Stimulated activated CD8-positive, alpha-beta memory T cell treated with anti-CD3 and anti-CD28 coated beads, Interleukin-7, amount 100 ng/mL, for 24 hours (primary cell): Measurements from ENCODE around the gene PARD3.
"Not testable (repeated sequence)": the region's sequence is repeated elsewhere in the genome, so short reads cannot be mapped to it uniquely, and the experiment has no call there.

Experiments used
- DNase-seq: peaks from one replicate; pipeline ENCODE4 v3.0.0-alpha.2; 2020; ENCODE audit warnings: low read depth

The PARD3 gene

DNA sequence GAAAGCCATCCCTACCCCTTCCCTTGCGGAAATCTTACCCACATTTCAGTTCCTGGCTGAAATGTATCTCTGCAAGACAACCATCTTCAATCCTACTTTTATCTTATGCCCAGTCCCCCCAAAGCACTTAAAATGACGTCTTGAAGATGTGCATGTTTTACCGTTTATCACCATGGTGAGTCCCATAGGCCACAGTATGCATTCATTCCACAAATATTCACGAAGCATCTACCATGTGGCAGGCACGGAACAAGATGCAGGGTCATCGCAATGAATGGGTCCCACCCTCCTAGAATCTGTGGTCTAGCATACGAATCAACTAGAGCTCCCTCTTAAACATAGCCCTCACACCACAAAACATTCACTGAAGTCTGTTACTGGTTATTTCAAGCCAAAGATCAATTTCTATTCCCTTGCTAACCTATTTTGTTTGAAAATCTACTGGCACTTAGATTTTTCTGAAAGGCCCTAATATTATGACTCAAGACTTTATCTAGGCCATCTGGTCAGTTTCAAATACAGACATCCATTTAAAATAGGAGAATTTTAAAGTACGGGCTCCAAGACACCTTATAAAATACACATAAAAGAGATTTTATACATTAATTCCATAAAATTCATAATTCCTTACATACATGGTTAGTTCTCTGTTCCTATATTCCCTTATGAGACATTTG, 99.4 kb downstream of the PARD3 start:
- no peak for DNase-seq

- no peak for DNase-seq
Observed at GRCh38 chr10:34713875-34714274, 101.2 kb downstream of the PARD3 start.

DNA sequence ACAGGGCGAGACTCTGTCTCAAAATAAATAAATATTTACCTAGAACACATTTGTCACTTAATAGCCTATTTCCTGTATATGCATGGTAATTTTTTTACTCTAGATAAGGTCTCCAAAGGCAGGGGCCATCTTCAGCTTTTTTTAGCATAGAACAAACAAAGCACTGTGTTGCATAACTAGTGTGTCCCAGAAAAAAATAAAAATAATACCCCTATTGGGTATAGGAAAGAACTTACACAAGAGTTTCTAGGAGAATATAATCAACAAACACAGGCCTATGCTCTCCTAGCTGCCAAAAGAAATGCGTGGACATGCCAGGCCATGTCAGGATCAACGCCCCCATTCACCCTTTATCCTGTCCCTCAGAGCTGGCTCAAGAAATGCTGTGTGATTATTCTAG, 103.6 kb downstream of the PARD3 start:
- no peak for DNase-seq

DNA sequence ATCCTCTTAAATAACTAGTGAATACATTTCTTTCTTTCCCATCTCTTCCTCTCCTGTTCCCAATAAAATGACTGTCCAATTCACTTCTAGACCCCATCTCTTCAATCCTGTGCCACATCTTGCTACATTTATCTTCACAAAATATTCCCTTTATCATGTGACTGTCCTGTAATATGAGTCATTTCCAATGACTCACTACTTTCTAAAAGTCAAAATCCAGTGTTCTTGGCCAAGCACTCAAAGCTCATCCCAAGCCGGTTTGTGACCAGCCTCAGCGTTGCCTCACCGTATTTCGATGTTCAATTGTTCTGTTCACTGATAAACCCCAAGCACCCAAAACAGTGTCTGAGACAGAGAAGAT, 104.7 kb downstream of the PARD3 start:
- DNase-seq, result no peak

- DNase-seq, result no peak
Observed at GRCh38 chr10:34709637-34710390, 105.3 kb downstream of the PARD3 start.

DNA sequence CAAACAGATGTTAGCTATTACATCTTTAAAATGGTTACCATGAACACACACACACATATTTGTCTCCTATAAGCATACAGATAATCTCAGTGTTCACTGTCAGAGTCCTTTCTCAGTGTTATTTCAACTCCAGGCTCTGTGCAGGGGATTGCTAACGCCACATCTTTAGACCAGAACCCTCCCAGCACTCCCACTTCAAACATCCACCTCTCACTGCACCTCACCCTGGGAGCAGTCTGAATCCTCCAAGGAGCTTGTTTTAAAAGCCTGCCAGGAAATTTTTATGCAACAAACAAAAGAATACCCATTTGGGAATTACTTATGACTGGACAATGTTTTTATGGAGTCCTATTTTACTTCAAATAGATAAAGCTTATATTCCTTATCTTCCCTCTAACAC, 107.4 kb downstream of the PARD3 start:
- DNase-seq, result no peak

DNA sequence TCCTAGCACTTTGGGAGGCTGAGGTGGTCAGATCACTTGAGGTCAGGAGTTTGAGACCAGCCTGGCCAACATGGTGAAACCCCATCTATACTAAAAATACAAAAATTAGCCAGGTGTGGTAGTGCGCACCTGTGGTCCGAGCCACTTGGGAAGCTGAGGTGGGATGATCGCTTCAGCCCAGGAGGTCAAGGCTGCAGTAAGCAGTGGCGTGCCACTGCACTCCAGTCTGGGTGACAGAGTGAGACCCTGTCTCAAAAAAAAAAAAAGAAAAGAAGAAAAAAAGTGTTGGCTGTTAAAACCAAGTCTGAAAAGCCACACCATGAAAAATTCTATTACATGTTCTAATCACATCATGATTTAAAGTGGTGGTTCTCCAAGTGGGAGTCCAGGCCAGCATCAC, 108.1 kb downstream of the PARD3 start:
- not testable (repeated sequence) for DNase-seq

DNA sequence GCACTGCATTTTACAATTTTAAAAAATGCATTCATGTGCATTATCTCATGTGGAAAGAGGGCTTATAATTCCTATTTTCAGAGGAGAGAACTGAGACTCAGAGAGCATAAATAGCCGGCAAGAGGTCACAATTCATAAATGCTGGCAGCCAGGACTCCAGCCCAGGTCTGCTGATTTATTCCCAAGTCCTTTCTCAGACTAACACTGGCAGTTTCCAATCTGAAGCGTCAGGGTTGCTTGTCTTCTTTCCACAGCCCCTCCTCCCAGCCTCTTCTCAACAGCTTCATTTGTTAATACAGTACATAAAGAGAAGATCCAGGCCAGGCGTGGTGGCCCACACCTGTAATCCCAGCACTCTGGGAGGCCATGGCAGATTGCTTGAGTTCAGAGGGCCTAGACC, 108.9 kb downstream of the PARD3 start:
- DNase-seq, result no peak

DNA sequence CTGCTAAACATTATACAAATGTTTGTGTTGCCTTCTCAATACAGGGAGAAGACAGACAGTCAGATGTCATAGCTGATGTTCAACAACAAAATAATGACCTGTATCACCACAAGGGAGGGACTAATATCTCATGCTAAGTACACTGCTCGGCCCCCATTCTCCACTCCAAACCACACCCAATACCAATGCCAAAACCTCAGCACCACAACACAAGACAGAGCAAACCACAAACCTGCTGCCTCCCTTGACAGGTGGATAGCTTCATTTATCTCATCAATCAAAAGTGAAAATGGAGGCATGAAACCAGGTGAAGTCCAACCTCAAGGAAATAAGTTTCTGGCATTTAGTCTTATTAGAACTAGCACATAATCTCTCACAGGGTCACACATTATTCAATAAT, 109.5 kb downstream of the PARD3 start:
- no peak for DNase-seq

- DNase-seq, result no peak
Observed at GRCh38 chr10:34704526-34705184, 110.4 kb downstream of the PARD3 start.

GRCh38 chr10:34702982-34703381, 112.1 kb downstream of the PARD3 start:
- DNase-seq, result no peak

DNA sequence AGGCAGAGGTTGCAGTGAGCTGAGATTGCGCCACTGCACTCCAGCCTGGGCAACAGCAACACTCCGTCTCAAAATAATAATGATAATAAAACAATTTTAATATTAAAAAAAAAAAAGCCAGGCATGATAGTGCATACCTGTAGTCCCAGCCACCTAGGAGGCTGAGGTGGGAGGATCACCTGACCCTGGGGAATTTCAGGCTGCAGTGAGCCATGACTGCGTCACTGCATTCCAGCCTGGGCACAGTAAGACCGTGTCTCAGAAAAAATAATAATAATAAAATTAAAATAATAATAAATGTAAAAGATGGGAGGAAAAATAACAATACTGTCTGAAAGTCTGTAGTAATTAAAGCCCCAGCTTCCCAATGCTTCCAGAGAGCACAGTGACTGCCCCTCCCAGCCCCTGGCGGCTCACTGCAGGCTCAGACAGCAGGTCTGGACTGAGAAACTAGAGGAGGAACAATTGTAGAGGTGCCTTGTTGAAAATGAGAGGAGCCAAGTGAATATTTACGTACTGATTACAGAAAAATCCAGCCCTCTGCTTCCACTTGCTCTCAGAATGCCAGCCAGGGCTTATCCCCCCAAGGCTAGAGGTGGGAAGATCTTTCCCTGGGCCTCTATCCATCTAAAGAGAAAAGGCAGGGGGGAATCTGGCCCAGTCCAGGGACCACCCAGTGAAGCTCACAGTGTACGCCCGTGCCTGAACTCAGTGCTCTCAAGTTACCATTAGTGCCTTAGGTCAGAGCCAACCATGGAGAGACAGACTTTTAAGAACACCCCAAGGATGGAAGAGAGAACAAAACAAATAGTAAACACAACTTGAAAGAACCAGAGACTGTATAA, 112.8 kb downstream of the PARD3 start:
- DNase-seq, result no peak

GRCh38 chr10:34701194-34701593, 113.9 kb downstream of the PARD3 start:
- no peak for DNase-seq

- DNase-seq, result not testable (repeated sequence)
Observed at GRCh38 chr10:34700752-34701151, 114.3 kb downstream of the PARD3 start.

- DNase-seq, result no peak
Observed at GRCh38 chr10:34699904-34700517, 115.1 kb downstream of the PARD3 start.

DNA sequence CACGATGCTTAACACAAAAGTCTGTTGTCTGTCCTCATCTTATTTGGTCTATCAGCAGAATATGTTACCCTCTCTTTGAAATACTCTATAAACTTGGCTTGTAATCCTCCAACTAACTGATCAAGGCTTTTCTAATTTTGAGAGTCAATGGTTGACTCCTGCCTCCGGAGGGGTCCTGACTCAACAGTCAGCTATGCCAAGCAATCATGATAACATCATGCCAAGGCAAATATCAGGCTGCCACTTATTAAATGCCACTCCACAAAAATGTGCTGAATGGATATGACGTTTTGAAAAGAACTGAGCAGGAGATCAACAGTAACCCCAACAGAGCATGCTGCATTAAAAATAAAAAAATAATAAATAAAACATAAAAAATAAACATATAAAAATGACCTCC, 116.1 kb downstream of the PARD3 start:
- no peak for DNase-seq

DNA sequence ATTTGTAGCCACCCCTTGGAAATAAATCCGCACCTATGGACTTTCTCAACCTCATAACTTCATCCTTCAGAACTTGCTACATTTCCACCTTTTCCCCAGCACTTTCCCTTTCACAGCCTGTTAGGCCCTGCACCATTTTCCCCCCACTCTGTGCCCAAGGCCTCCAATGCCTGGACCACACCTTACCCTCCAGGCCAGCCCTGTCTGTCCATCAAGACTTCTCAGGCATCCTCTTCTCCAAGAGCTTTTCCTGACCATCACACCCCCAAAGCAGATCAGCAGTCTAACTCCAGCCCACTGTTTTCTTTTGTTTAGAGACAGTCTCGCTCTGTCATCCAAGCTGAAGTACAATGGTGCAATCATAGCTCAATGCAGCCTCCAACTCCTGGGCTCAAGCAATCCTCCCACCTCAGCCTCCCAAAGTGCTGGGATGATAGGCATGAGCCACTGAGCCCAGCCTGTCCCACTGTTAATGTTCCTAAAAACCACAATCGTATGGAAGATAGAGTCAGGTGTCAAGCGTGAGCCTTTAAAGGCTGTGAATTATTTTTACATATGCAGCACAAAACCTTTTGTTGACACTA, 116.8 kb downstream of the PARD3 start:
- no peak for DNase-seq

DNA sequence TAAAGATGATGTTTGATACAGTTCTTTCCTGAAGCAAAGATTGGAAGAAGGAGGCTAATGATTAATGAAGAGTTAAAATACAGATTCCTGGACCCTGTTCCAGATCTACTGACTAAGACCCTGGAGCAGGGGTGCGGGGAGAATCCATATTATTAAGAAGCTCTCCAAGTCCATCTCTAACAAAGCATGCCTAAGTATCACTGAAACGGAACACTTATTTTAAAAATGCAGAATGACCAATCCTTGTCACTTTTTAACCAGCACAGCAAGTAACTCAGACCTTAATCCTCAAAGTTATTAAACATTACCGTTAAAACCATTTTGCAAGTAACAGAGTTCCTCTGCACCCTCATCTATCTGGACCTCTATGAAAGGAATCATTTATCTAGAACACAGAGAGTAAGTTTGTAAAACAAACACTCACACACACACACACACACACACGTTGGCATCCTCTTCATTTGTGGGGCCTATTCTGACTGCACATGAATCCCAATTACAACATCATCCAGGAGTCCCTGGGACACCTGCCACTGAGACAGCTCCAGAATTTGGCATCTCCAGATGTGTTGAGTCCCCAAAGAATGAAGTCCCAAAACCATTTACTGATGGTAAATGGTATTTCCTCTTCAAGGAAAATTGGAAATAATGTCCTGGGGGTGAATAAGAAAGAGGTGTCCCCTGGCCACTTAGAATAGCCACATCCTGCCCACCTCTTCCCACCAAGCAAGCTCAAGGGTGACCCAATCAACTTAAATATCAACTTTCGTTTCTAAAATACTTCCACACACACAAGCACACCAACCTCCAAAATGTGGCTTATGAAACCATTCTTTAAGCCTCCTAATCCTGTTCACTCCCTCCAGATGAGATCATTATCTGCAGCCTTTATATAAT, 117.5 kb downstream of the PARD3 start:
- no peak for DNase-seq

DNA sequence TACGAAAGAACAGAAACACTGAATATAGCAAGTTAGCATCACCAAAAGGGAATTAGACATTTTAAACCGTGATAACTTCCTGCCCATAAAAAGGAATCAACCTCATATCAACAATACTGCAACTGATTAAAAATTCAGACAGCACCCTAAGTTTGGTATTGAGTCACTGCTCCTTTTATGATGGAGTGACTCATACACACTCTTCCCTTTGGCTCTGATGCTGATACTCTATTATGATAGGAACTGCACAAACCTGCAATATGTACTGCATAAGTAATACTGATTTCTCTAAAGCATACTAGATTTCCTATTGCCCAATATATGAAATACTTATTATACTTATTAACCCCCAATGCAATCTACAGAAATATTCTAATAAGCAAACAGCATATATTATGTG, 118.7 kb downstream of the PARD3 start:
- DNase-seq, result no peak

GRCh38 chr10:34690383-34691049, 124.6 kb downstream of the PARD3 start:
- no peak for DNase-seq
